Endothelial cell of umbilical vein (primary cell): ENCODE results near the gene TMEM108. TPM values are rescaled to one million over a fixed set of nuclear protein-coding genes. Genes with fewer than 3 reads are reported as not detected.

ENCODE experiments used
- BruUV-seq: library from RNA; stranded (reverse); fragments of 400-500 nt; replicated peaks from 2 replicates; lab custom pipeline; 2021; lab: Mats Ljungman, UMichigan
- CTCF ChIA-PET: fragments of 300-600, 350-600 bp; sonication (Branson Sonifier 250); formaldehyde crosslinking; loops from one replicate; lab custom pipeline; 2021; ENCODE audit warnings: antibody characterized with exemption, inconsistent platforms; lab: Charles Lee
- POLR2A ChIA-PET: fragments of 300-600, 350-600 bp; sonication (Branson Sonifier 250); formaldehyde crosslinking; loops from one replicate; lab custom pipeline; 2021; ENCODE audit warnings: antibody characterized with exemption, inconsistent platforms; lab: Charles Lee
- DNase-seq: peaks from one replicate; pipeline ENCODE4 v3.0.0-alpha.2; 2011; ENCODE audit warnings: low read depth, low spot score
- FAIRE-seq: peaks from 2 replicates; lab custom pipeline; 2011; peaks lifted over from hg19 to GRCh38; lab: Jason Lieb, UNC
- H2AFZ ChIP-seq: 2 replicates; pipeline ENCODE4 v1.6.0; 2012; ENCODE audit warnings: low read depth, low read length, control low read depth, inconsistent platforms
- H3K27ac ChIP-seq: 2 replicates; pipeline ENCODE4 v1.5.1; 2011; ENCODE audit warnings: low read depth, mild to moderate bottlenecking, control low read depth, low read length, moderate library complexity; ENCODE audit not compliant: insufficient read depth
- H3K27me3 ChIP-seq, 2 experiments: 2 replicates each; pipeline versions ENCODE4 v1.6.0 to v1.6.1; 2011; ENCODE audit warnings: low read length in 2 of 2, mixed read lengths in 1 of 2; ENCODE audit not compliant: control insufficient read depth in 2 of 2, insufficient read depth in 2 of 2
- H3K36me3 ChIP-seq, 2 experiments: 2 replicates in 1 of 2; 3 replicates in 1 of 2; pipeline ENCODE4 v1.5.1; 2011; ENCODE audit warnings: low read length in 2 of 2, mild to moderate bottlenecking in 1 of 2, moderate library complexity in 1 of 2; ENCODE audit not compliant: control insufficient read depth in 2 of 2, insufficient read depth in 2 of 2; ENCODE audit errors: extremely low read depth in 1 of 2
- H3K4me1 ChIP-seq: 3 replicates; pipeline ENCODE4 v1.5.1; 2011; ENCODE audit warnings: mild to moderate bottlenecking, low read length; ENCODE audit not compliant: control insufficient read depth, insufficient read depth; ENCODE audit errors: extremely low read depth
- H3K4me2 ChIP-seq: 2 replicates; pipeline ENCODE4 v1.6.1; 2011; ENCODE audit warnings: low read length, control low read depth, mixed read lengths; ENCODE audit not compliant: insufficient read depth
- H3K4me3 ChIP-seq, 3 experiments: fragments of 200-600 bp in 1 of 3; sonication (generic), shearing (Covaris generic) in 1 of 3; replicated peaks in 1 of 3; 2 replicates each; pipeline ENCODE4 v1.5.1; 2011 to 2016; ENCODE audit warnings: control low read depth in 3 of 3, low read length in 3 of 3, mild to moderate bottlenecking in 2 of 3, inconsistent platforms in 1 of 3, low read depth in 1 of 3, moderate library complexity in 1 of 3; ENCODE audit not compliant: insufficient read depth in 1 of 3
- H3K79me2 ChIP-seq: 2 replicates; pipeline ENCODE4 v1.6.0; 2012; ENCODE audit warnings: low read length, inconsistent platforms; ENCODE audit not compliant: control insufficient read depth, insufficient read depth
- H3K9ac ChIP-seq: replicated peaks from 2 replicates; pipeline ENCODE3; 2011; ENCODE audit warnings: low read length, control low read depth; ENCODE audit not compliant: insufficient read depth; ENCODE audit errors: extremely low read depth
- H3K9me1 ChIP-seq: replicated peaks from 3 replicates; pipeline ENCODE4 v1.6.0; 2011; ENCODE audit warnings: mild to moderate bottlenecking, low read length; ENCODE audit not compliant: control insufficient read depth, insufficient read depth; ENCODE audit errors: extremely low read depth
- H3K9me3 ChIP-seq: replicated peaks from 2 replicates; pipeline ENCODE4 v1.5.1; 2012; ENCODE audit warnings: low read length, inconsistent platforms; ENCODE audit not compliant: control insufficient read depth, insufficient read depth
- H4K20me1 ChIP-seq: replicated peaks from 2 replicates; pipeline ENCODE3; 2011; ENCODE audit warnings: mild to moderate bottlenecking, low read length; ENCODE audit not compliant: control insufficient read depth, insufficient read depth; ENCODE audit errors: extremely low read depth
- CTCF ChIP-seq, 2 donors: IDR thresholded peaks; 1 replicate in 1 of 2; 2 replicates in 1 of 2; pipeline ENCODE4 v1.5.1; 2011; ENCODE audit warnings: low read length in 2 of 2, mild to moderate bottlenecking in 2 of 2, moderate library complexity in 2 of 2, control low read depth in 1 of 2, inconsistent platforms in 1 of 2, low read depth in 1 of 2; ENCODE audit not compliant: insufficient read depth in 1 of 2; ENCODE audit errors: extremely low read depth in 1 of 2
- EZH2 ChIP-seq: IDR thresholded peaks from 2 replicates; pipeline ENCODE4 v1.6.1; 2012; ENCODE audit warnings: borderline replicate concordance, low read depth, mild to moderate bottlenecking, moderate library complexity, low read length, inconsistent platforms; ENCODE audit not compliant: severe bottlenecking
- FOS ChIP-seq: IDR thresholded peaks from 2 replicates; pipeline ENCODE4 v1.6.1; 2011; ENCODE audit warnings: mild to moderate bottlenecking, low read length, moderate library complexity, borderline replicate concordance; ENCODE audit not compliant: insufficient read depth
- GATA2 ChIP-seq: IDR thresholded peaks from 2 replicates; pipeline ENCODE4 v1.7.0; 2011; ENCODE audit warnings: low read depth, mild to moderate bottlenecking, moderate library complexity, mixed read lengths, low read length; ENCODE audit not compliant: insufficient read length, insufficient read depth
- JUN ChIP-seq: IDR thresholded peaks from 2 replicates; pipeline ENCODE4 v1.6.1; 2011; ENCODE audit warnings: borderline replicate concordance, low read depth; ENCODE audit not compliant: insufficient read length, insufficient read depth
- MAX ChIP-seq: IDR thresholded peaks from 2 replicates; pipeline ENCODE4 v1.6.1; 2011; ENCODE audit not compliant: insufficient read depth, insufficient read length
- MYC ChIP-seq: IDR thresholded peaks from one replicate; pipeline ENCODE4 v1.6.1; 2011; ENCODE audit warnings: mild to moderate bottlenecking, low read depth, low read length
- POLR2A ChIP-seq: IDR thresholded peaks from 2 replicates; pipeline ENCODE4 v1.6.1; 2012; ENCODE audit warnings: low read depth, mild to moderate bottlenecking, control low read depth, low read length
- POLR2AphosphoS5 ChIP-seq: IDR thresholded peaks from 2 replicates; pipeline ENCODE4 v1.6.1; 2012; ENCODE audit warnings: low read depth, mild to moderate bottlenecking, control low read depth, low read length, moderate library complexity; ENCODE audit not compliant: insufficient read depth
- dilution Hi-C: fragments of 300-500 bp; cut with MboI; formaldehyde crosslinking; loops from one replicate; pipeline ENCODE4 v1.15.0; 2019; ENCODE audit warnings: low sequenced_read_pairs; ENCODE audit not compliant: extremely low pct_ligation_motif_present
- intact Hi-C: fragments of 100-400 bp; cut with micrococcal nuclease; formaldehyde crosslinking; loops from one replicate; pipeline ENCODE4 v1.10.0; 2022
- polyA plus RNA-seq, 4 experiments: library from polyadenylated mRNA; depleted of rRNA in 3 of 4; stranded (reverse) in 3 of 4; unstranded in 1 of 4; fragments of >200 nt; gene quantifications; 2 replicates each; pipeline versions ENCODE4 v1.2.1 to v1.2.3, GENCODE V29; 2011 to 2012; ENCODE audit warnings: missing spikeins in 1 of 4
- total RNA-seq: library from RNA; stranded (reverse); gene quantifications from 2 replicates; pipeline ENCODE4 v1.2.3, GENCODE V29; 2021

Gene TMEM108
- total and polyA plus RNA-seq, 2 donors (not counting 3 experiments of a cell fraction or from before 2014, with no cell fraction given) = 0.40 to 1.1 TPM

DNA sequence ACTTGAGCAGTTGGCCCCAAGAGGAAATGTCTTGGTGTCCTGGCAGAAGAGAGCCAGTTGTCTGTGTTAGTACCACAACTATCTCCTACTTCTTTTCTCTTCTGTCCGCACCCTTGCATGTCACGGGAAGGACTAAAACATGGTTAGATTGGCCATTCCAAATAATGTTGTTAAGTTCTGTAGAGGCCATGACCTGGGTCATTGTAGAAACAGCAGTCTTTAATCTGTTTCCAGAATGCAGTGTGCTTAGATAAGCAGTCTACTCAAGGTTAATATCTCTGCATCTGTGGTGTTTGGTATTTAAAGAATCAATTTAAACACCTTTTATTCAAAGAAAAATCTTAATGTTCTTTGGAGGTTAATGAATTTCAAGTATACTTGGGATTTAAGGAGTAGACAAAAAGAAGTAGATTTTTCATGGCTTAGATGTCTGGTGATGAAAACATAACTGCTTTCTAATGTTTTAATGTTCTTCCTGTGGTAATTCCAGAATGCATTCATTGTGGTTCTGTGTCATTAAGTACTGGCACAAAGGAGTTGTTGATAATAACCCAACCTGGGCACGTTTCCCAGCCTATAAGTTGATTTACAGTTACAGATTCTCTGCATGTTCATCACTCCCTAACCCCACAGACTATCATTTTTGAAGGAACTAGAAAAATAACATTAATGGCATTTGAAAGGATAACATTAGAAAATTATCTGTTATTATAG, 58.9 kb downstream of the TMEM108 start:
- Histone ChIP-seq H3K4me3 (no peak overlapping the region), H3K27me3 (no peaks in the 10 kb centered on the region), H3K9me1 (no peaks in the 10 kb centered on the region), H3K9me3 (no peaks in the 10 kb centered on the region), H3K9ac (no peak overlapping the region), H3K4me1 (no peaks in the 10 kb centered on the region), H3K36me3 (no peaks in the 10 kb centered on the region), H4K20me1 (no peaks in the 10 kb centered on the region), H2AFZ (no peak overlapping the region), H3K79me2 (no peaks in the 10 kb centered on the region), H3K4me2 (no peak overlapping the region), H3K27ac (no peak overlapping the region)
- DNase-seq (no peak), FAIRE-seq (no peak)
- dilution Hi-C loops = no loop called here
- POLR2A ChIA-PET = no interaction called here
- CTCF ChIA-PET = no interaction called here
- BruUV-seq = no TSS peak
- intact Hi-C loops = no loop called here
- TF ChIP-seq MYC (no peak), CTCF (IDR thresholded peaks at IDR 0.05; ENCODE audit: extremely low read depth in 1 of 2, insufficient read depth in 1 of 2, low read depth in 1 of 2, low read length in 2 of 2) (no peak), MAX (no peak), FOS (no peak), POLR2AphosphoS5 (no peak), EZH2 (no peak), POLR2A (no peak), JUN (no peak), GATA2 (no peak)
